ENCODE data around the gene TMEM184B. TPM values are rescaled to one million over a fixed set of nuclear protein-coding genes. Genes with fewer than 3 reads are reported as not detected.

Gene TMEM184B
- polyA plus RNA-seq, 2 of the 4 experiments (the other 2 are of a cell fraction) = 22.2 to 36.8 TPM

DNA sequence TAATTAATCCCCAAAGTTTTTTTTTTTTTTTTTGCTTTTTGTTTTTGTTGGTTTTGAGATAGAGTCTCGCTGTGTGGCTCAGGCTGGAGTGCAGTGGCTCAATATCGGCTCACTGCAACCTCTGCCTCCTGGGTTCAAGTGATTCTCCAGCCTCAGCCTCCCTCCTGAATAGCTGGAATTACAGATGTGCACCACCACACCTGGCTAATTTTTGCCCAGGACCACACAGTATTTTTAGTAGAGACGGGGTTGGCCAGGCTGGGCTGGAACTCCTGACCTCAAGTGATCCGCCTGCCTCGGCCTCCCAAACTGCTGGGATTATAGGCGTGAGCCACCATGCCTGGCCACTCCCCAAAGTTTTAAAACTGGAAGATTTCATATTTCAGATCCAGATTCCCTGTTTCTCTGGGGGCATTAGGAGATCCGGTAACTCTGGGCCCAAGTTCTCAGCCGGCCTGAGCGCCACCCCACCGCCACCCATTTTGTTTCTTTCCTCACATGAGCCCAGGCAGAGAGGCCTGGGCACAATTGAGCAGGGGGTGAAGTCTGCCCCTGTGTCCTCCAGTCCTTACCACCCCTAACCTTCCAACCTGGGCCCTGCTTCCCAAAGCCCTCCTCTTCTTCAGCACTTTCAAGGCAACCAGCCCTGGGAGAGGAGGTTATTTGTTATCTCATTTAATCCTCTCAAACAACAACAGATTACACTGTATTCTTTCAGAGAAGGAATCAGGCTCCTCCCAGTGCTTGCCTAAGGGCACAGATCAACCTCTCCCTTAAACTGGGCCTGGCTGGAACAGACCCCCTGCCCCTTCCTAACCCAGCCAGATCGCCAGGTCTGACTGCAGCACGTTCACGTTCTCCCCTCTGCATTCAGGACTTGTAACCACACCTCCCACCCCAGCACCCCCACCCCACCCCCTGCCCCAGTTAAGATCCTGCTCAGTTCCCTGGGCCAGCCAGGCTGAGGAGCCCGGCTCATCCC lies 46.3 kb upstream of the TMEM184B start:
- TF ChIP-seq, protein P1, sequence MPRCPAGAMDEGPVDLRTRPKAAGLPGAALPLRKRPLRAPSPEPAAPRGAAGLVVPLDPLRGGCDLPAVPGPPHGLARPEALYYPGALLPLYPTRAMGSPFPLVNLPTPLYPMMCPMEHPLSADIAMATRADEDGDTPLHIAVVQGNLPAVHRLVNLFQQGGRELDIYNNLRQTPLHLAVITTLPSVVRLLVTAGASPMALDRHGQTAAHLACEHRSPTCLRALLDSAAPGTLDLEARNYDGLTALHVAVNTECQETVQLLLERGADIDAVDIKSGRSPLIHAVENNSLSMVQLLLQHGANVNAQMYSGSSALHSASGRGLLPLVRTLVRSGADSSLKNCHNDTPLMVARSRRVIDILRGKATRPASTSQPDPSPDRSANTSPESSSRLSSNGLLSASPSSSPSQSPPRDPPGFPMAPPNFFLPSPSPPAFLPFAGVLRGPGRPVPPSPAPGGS (IDR thresholded peaks at IDR 0.05) = no peak
- TF ChIP-seq EP300 (IDR thresholded peaks at IDR 0.05) (no peak), RNF2 (IDR thresholded peaks at IDR 0.05; ENCODE audit: borderline replicate concordance, low read depth) (no peak), TFCP2L1 (CRISPR knock-in tag; IDR thresholded peaks at IDR 0.05) (no peak), HEYL (CRISPR knock-in tag; IDR thresholded peaks at IDR 0.05) (no peak), PHF8 (IDR thresholded peaks at IDR 0.05; ENCODE audit: borderline replicate concordance, low read depth) (no peak), ZNF302 (CRISPR knock-in tag; IDR thresholded peaks at IDR 0.05) (no peak), HOXB13 (CRISPR knock-in tag; IDR thresholded peaks at IDR 0.05; ENCODE audit: low read depth) (no peak), NR3C1 (IDR thresholded peaks at IDR 0.05) (no peak), BHLHE40 (IDR thresholded peaks at IDR 0.05; ENCODE audit: low read depth, low read length) (no peak), TP53 (CRISPR knock-in tag; IDR thresholded peaks at IDR 0.05) (no peak), SREBF2 (IDR thresholded peaks at IDR 0.05) (no peak), RARB (CRISPR knock-in tag; IDR thresholded peaks at IDR 0.05) (no peak), HOXB5 (CRISPR knock-in tag; IDR thresholded peaks at IDR 0.05) (no peak), ZSCAN20 (CRISPR knock-in tag; IDR thresholded peaks at IDR 0.05) (no peak), KDM5A (IDR thresholded peaks at IDR 0.05) (no peak), POLR2A (IDR thresholded peaks at IDR 0.05; ENCODE audit: low read length) (no peak), CBX8 (IDR thresholded peaks at IDR 0.05) (no peak)
- TF ChIP-seq, protein P2, sequence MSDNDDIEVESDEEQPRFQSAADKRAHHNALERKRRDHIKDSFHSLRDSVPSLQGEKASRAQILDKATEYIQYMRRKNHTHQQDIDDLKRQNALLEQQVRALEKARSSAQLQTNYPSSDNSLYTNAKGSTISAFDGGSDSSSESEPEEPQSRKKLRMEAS (IDR thresholded peaks at IDR 0.05) = no peak
- TF ChIP-seq, protein P3, sequence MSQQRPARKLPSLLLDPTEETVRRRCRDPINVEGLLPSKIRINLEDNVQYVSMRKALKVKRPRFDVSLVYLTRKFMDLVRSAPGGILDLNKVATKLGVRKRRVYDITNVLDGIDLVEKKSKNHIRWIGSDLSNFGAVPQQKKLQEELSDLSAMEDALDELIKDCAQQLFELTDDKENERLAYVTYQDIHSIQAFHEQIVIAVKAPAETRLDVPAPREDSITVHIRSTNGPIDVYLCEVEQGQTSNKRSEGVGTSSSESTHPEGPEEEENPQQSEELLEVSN (IDR thresholded peaks at IDR 0.05; ENCODE audit: borderline replicate concordance, low read depth) = no peak
- no peaks in the 10 kb centered on the region for H3K9me3 ChIP-seq
- peaks cover 34% of the 10 kb centered on the region for H3K4me1 ChIP-seq
- no peak overlapping the region for H3K4me3 ChIP-seq
- DNase-seq (ENCODE audit: low read depth in 1 of 2, low spot score in 1 of 2) = no peak
- peak overlapping the region; percentile 97 for H3K4me2 ChIP-seq
- CTCF ChIA-PET = no interaction called here
- no peak for ATAC-seq
- 89% methylated on average over 14 of the region's 14 CpGs for WGBS (ENCODE audit: missing lambda C conversion rate)
- H3K27ac ChIP-seq = peak overlapping the region; percentile 92 to 99
- POLR2A ChIA-PET = no interaction called here
- no peak for FAIRE-seq

DNA sequence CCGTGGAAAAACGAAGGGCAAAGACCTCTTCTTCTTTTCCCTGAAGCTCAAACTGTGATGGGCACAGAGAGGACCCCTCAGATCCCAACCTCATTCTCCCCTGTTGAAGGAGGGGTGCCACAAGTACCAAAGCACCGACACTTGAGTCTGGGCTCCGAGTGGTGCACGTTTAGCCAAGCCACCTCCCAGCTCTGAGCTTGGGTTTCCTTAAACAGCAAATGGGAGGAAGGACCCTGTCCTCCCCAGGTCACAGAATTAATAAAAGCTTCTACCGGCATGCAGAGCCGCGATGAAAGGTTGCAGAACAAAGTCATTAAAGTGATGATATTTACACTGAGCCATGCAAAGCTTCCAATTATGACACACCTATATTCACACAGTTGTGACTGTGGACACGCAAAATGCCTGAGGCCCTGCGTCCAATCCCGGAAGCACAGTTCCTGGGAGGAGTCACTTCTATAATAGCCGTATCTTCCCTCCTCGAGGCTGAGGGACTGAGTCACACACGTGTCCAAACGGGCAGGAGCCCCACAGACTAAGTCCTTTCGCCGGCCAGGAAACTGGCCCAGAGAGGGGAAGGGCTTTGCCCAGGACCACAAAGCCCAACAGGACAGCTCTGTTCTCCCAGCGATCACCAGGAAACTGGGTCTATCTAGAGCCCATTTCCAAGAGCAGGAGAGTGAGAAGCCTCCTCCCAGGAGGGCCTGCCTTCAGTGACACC lies 45.3 kb upstream of the TMEM184B start:
- CTCF ChIA-PET = no interaction called here

More for the DNA sequence above, 45.3 kb upstream of the TMEM184B start:
- H3K4me3 ChIP-seq = peak overlapping the region; percentile 76
- FAIRE-seq = no peak
- POLR2A ChIA-PET = interaction anchor here (0.6 kb wide), 1 partner anchor 23 kb away, joined by 3 read pairs; no protein-coding TSS in a partner anchor
- WGBS (ENCODE audit: missing lambda C conversion rate) = 0% methylated on average over 12 of the region's 18 CpGs
- peak overlapping the region; percentile 92 to 99 for H3K27ac ChIP-seq
- peaks cover 43% of the 10 kb centered on the region for H3K4me1 ChIP-seq
- no peaks in the 10 kb centered on the region for H3K9me3 ChIP-seq
- peak; percentile 72 to 79 for ATAC-seq
- peak; percentile 85 to 94 for DNase-seq (ENCODE audit: low read depth in 1 of 2, low spot score in 1 of 2)
- peak overlapping the region; percentile 97 for H3K4me2 ChIP-seq
- TF ChIP-seq EP300 (IDR thresholded peaks at IDR 0.05) = no peak
- TF ChIP-seq POLR2A (IDR thresholded peaks at IDR 0.05; ENCODE audit: low read length) = no peak; the same call in 1 of the 2 replicates
- TF ChIP-seq, protein P2 (IDR thresholded peaks at IDR 0.05) = peak; percentile 90
- TF ChIP-seq ESRRA (IDR thresholded peaks at IDR 0.05; ENCODE audit: borderline replicate concordance, low read length) = no peak
- TF ChIP-seq HOXB13 (CRISPR knock-in tag; IDR thresholded peaks at IDR 0.05; ENCODE audit: low read depth) = 0 out of 2 replicates have a peak, but pooled peaks have one; percentile 13
- no peak for TF ChIP-seq SMC3 (IDR thresholded peaks at IDR 0.05)
- TF ChIP-seq PHF8 (IDR thresholded peaks at IDR 0.05; ENCODE audit: borderline replicate concordance, low read depth) = no peak
- no peak for TF ChIP-seq ZFP36 (IDR thresholded peaks at IDR 0.05; ENCODE audit: borderline replicate concordance, partially characterized antibody)
- TF ChIP-seq, protein P1 (IDR thresholded peaks at IDR 0.05) = 0 out of 3 replicates have a peak, but pooled peaks have one; percentile 36
- no peak for TF ChIP-seq FOSL2 (IDR thresholded peaks at IDR 0.05)
- TF ChIP-seq FOSL2 (CRISPR knock-in tag; IDR thresholded peaks at IDR 0.05) = peak; percentile 72
- TF ChIP-seq EHMT2 (IDR thresholded peaks at IDR 0.05; ENCODE audit: low read depth) = no peak
- no peak for TF ChIP-seq HDAC2 (IDR thresholded peaks at IDR 0.05)
- TF ChIP-seq, protein P3 (IDR thresholded peaks at IDR 0.05; ENCODE audit: borderline replicate concordance, low read depth) = peak; percentile 71
- TF ChIP-seq ZNF302 (CRISPR knock-in tag; IDR thresholded peaks at IDR 0.05) = no peak
- TF ChIP-seq, protein P4, sequence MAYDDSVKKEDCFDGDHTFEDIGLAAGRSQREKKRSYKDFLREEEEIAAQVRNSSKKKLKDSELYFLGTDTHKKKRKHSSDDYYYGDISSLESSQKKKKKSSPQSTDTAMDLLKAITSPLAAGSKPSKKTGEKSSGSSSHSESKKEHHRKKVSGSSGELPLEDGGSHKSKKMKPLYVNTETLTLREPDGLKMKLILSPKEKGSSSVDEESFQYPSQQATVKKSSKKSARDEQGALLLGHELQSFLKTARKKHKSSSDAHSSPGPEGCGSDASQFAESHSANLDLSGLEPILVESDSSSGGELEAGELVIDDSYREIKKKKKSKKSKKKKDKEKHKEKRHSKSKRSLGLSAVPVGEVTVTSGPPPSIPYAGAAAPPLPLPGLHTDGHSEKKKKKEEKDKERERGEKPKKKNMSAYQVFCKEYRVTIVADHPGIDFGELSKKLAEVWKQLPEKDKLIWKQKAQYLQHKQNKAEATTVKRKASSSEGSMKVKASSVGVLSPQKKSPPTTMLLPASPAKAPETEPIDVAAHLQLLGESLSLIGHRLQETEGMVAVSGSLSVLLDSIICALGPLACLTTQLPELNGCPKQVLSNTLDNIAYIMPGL (CRISPR knock-in tag; IDR thresholded peaks at IDR 0.05; ENCODE audit: borderline replicate concordance) = no peak
- peak in 1 of 2 experiments; percentile 25; a peak in 1 of 5 replicates for TF ChIP-seq JUN (IDR thresholded peaks at IDR 0.05)
